NOMO-1 treated with dmso at 0.1 percent for 144 hours (cell line): Measurements from ENCODE around the gene MRGPRX3.

Source experiments
- DNase-seq: peaks from one replicate; lab custom pipeline; 2025; ENCODE audit not compliant: unreplicated experiment; lab: John Stamatoyannopoulos, UW

Gene MRGPRX3

GRCh38 chr11:18151581-18151980 is 19.2 kb downstream of the MRGPRX3 start:
- no peak for DNase-seq

- no peak for DNase-seq
Observed at GRCh38 chr11:18168372-18168771, 36.0 kb downstream of the MRGPRX3 start.

- DNase-seq, result no peak
Observed at GRCh38 chr11:18171377-18172000, 39.1 kb downstream of the MRGPRX3 start.

- no peak for DNase-seq
Observed at GRCh38 chr11:18172666-18173065, 40.3 kb downstream of the MRGPRX3 start, which contains the start of gene MRGPRX4. Gene MRGPRX4 (plus strand): TSS chr11:18172837. CDS start chr11:18173257, 420 bp downstream.

- no peak for DNase-seq
Observed at GRCh38 chr11:18173225-18173866, 41.0 kb downstream of the MRGPRX3 start.
